Activated CD4-positive, alpha-beta T cell treated with anti-CD3 and anti-CD28 coated beads, Interleukin-2, amount 50 U/mL, for 16 hours (primary cell): ENCODE data around the gene UBTD1.
"Not testable (repeated sequence)": the region's sequence is repeated elsewhere in the genome, so short reads cannot be mapped to it uniquely, and the experiment has no call there.

Experiments
- DNase-seq: peaks from one replicate; pipeline ENCODE4 v3.0.0-alpha.2; 2020

UBTD1 gene

GRCh38 chr10:97567891-97568290, 69.2 kb downstream of the UBTD1 start:
- no peak for DNase-seq

- no peak for DNase-seq
Observed at GRCh38 chr10:97570146-97570788, 71.5 kb downstream of the UBTD1 start.

- DNase-seq: no peak
Observed at GRCh38 chr10:97570789-97571471, 72.2 kb downstream of the UBTD1 start.

GRCh38 chr10:97571622-97572021, 72.9 kb downstream of the UBTD1 start:
- no peak for DNase-seq

GRCh38 chr10:97572214-97572989, 73.7 kb downstream of the UBTD1 start, which contains the start of gene ANKRD2:
ANKRD2 (plus strand) TSS chr10:97572779; CDS start chr10:97572789, 10 bp downstream.
- DNase-seq: peak; percentile 72

- DNase-seq: no peak
Observed at GRCh38 chr10:97573021-97573420, 74.3 kb downstream of the UBTD1 start.

- DNase-seq: peak; percentile 37
Observed at GRCh38 chr10:97573672-97574071, 74.9 kb downstream of the UBTD1 start.

GRCh38 chr10:97574374-97575126, 75.8 kb downstream of the UBTD1 start:
- DNase-seq: no peak

- no peak for DNase-seq
Observed at GRCh38 chr10:97575127-97575668, 76.5 kb downstream of the UBTD1 start.

GRCh38 chr10:97576487-97576886, 77.8 kb downstream of the UBTD1 start:
- DNase-seq: not testable (repeated sequence)

- no peak for DNase-seq
Observed at GRCh38 chr10:97577701-97578100, 79.0 kb downstream of the UBTD1 start.

GRCh38 chr10:97578171-97578844, 79.6 kb downstream of the UBTD1 start:
- no peak for DNase-seq

- no peak for DNase-seq
Observed at GRCh38 chr10:97580421-97581367, 82.0 kb downstream of the UBTD1 start.

GRCh38 chr10:97582169-97582568, 83.4 kb downstream of the UBTD1 start:
- DNase-seq: no peak

GRCh38 chr10:97583476-97583875, 84.8 kb downstream of the UBTD1 start:
- DNase-seq: no peak

GRCh38 chr10:97584060-97584797, 85.5 kb downstream of the UBTD1 start, which contains the start of gene HOGA1:
HOGA1 (plus strand) TSS chr10:97584389; CDS start chr10:97584704, 315 bp downstream.
- DNase-seq: no peak

- no peak for DNase-seq
Observed at GRCh38 chr10:97584798-97585438, 86.2 kb downstream of the UBTD1 start.

GRCh38 chr10:97585439-97585811, 86.7 kb downstream of the UBTD1 start:
- no peak for DNase-seq

- DNase-seq: no peak
Observed at GRCh38 chr10:97587183-97587582, 88.5 kb downstream of the UBTD1 start.

GRCh38 chr10:97589479-97589878, 90.8 kb downstream of the UBTD1 start, which contains the start of gene C10orf62:
C10orf62 (plus strand) TSS chr10:97589721; CDS start chr10:97589898, 177 bp downstream.
- DNase-seq: no peak
